Measurements from ENCODE around the gene NUDCD3.

The NUDCD3 gene

GRCh38 chr7:44477063-44477830 lies 13.2 kb downstream of the NUDCD3 start:
- DNase-seq: peak; percentile 75

- no peak for DNase-seq
Observed at GRCh38 chr7:44476313-44476712, 14.1 kb downstream of the NUDCD3 start.

- DNase-seq: no peak
Observed at GRCh38 chr7:44473295-44473694, 17.2 kb downstream of the NUDCD3 start.

GRCh38 chr7:44472843-44473242 lies 17.6 kb downstream of the NUDCD3 start:
- no peak for DNase-seq

GRCh38 chr7:44471850-44472249 lies 18.6 kb downstream of the NUDCD3 start:
- DNase-seq: no peak

- no peak for DNase-seq
Observed at GRCh38 chr7:44471436-44471835, 19.0 kb downstream of the NUDCD3 start.

- no peak for DNase-seq
Observed at GRCh38 chr7:44470628-44471245, 19.7 kb downstream of the NUDCD3 start.

GRCh38 chr7:44470135-44470479 lies 20.4 kb downstream of the NUDCD3 start:
- peak; percentile 13 for DNase-seq

- peak; percentile 16 for DNase-seq
Observed at GRCh38 chr7:44469461-44470134, 20.9 kb downstream of the NUDCD3 start.

GRCh38 chr7:44467217-44467548 lies 23.3 kb downstream of the NUDCD3 start:
- DNase-seq: no peak

GRCh38 chr7:44466300-44467216 lies 23.9 kb downstream of the NUDCD3 start:
- DNase-seq: no peak

- DNase-seq: no peak
Observed at GRCh38 chr7:44465490-44465889, 25.0 kb downstream of the NUDCD3 start.

- no peak for DNase-seq
Observed at GRCh38 chr7:44463169-44463808, 27.2 kb downstream of the NUDCD3 start.

GRCh38 chr7:44461387-44461786 lies 29.1 kb downstream of the NUDCD3 start:
- no peak for DNase-seq

- DNase-seq: no peak
Observed at GRCh38 chr7:44460325-44460724, 30.1 kb downstream of the NUDCD3 start.

GRCh38 chr7:44455155-44455554 lies 35.3 kb downstream of the NUDCD3 start:
- no peak for DNase-seq

GRCh38 chr7:44454348-44454747 lies 36.1 kb downstream of the NUDCD3 start:
- no peak for DNase-seq

- DNase-seq: no peak
Observed at GRCh38 chr7:44451123-44451522, 39.3 kb downstream of the NUDCD3 start.

GRCh38 chr7:44449584-44449928 lies 40.9 kb downstream of the NUDCD3 start:
- DNase-seq: no peak

GRCh38 chr7:44448922-44449583 lies 41.4 kb downstream of the NUDCD3 start:
- DNase-seq: no peak

GRCh38 chr7:44447874-44448425 lies 42.5 kb downstream of the NUDCD3 start:
- DNase-seq: no peak
